SIG-M5 treated with dmso at 0.1 percent for 504 hours (cell line): ENCODE results near the gene POMT2.
"Not testable (repeated sequence)": the region's sequence is repeated elsewhere in the genome, so short reads cannot be mapped to it uniquely, and the experiment has no call there.

Experiments used
- DNase-seq: peaks from one replicate; lab custom pipeline; 2025; ENCODE audit not compliant: unreplicated experiment; lab: John Stamatoyannopoulos, UW

Gene POMT2

DNA sequence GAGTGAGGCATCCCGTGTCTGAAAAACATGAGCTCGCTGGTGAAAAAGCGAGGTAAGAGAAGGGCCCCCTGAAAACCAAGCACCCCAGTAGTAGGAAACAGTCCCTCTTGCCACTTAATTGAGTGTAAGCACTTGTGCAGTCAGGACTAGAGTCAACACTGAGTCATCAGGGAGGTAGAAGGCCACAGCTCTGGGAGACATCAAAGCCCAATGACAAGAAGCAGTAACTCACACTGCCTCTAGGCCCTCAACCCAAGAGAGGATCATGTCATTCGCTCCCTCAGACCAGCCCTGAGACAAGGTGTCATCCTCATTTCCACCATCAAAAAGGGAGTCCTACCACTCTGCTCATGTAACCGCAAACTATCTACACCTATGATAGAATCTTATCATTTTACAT lies 17.8 kb downstream of the POMT2 start:
- DNase-seq, result peak; percentile 24

DNA sequence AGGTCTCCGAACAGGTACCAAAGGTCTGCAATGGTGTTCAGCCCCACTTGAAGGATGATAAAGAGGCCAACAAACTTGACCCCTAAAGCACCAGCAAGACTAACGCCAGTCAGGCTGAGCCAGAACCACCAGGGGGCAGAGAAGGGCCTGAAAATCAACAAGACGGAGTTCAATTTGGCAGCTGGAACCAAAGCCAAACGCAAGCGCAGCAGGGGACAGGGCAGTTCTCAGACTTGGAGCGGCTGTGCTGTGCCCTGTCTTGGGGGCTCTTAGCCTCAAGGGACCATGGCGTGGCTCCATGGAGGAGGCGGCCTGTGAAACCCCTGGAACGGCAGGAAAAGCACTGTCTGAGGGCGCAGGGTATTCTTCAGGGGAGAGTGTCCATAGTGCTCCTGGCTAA lies 19.6 kb downstream of the POMT2 start:
- peak; percentile 60 for DNase-seq

DNA sequence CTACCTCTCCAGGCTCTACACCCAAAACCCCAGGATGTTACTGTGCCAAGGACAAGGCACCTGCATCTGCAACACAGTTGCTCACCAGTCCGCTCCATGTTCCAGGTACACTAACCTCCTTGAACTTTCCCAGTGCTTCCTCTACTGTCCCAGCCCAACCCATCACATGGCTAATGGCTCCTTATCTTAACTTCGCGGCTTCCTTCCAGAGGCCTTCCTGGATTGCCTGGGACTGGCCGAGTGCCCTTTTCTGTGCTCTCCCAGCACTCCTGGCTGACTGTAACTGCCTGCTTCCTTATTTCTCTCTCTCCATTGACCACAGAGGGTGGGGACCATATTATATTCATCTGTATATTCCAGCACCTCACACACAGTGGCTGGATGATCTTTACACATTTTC lies 20.9 kb downstream of the POMT2 start:
- no peak for DNase-seq

DNA sequence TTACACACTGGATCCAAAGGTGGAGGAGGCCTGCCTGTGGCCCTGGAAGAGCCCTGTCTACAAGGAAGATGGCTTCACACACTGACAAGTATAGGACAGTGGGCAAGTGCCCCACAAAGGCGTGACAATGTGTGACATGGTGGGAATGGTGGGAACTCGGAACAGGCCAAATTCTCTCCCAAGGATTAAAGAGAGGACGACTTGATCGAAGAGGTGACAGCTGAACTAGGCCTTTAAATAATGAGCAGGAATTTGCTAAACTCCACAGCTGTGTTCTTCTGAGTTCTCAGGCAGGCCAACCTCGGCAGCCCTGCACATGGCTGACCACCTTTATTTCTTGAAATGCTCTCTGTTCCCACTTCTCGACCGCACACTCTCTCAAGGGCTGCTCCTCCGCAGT lies 23.8 kb downstream of the POMT2 start:
- DNase-seq, result no peak

DNA sequence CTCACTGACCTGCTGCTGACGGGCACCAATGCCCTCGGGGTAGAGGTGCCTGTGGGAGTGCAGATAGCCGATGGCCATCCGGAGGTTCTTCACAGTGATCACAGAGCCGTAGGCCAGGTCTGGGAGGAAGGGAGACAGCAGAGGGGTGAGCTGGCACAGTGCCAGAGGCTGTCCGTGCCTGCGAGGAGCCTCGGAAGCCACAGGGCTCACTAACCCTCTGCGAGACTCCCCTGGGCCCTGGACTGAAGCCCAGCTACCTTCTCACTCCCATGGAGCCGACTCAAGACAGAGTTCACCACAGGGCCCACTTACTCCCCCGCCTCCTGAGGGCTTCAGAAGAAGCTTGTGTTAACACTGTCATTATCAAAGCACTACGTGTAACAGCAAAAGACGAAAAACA lies 24.5 kb downstream of the POMT2 start:
- no peak for DNase-seq

DNA sequence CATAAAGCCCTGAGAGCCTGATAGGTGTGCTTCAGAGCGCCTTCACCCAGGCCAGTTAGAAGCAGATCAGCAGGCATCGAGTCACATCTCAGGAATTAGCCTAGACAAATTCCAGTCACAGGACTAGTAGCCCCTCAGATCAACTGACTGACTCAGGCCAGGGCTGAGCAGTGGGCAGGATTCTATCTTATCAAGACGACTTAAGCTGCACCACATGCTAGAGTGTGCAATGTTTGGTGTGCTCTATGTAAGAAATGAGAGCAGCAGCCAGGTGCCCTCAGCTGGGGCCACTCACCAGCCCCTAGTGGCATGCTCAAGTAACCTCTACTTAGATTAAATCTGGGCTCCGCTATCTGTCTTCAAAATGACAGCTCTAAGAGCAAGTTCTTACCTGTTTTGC lies 30.0 kb downstream of the POMT2 start:
- no peak for DNase-seq

DNA sequence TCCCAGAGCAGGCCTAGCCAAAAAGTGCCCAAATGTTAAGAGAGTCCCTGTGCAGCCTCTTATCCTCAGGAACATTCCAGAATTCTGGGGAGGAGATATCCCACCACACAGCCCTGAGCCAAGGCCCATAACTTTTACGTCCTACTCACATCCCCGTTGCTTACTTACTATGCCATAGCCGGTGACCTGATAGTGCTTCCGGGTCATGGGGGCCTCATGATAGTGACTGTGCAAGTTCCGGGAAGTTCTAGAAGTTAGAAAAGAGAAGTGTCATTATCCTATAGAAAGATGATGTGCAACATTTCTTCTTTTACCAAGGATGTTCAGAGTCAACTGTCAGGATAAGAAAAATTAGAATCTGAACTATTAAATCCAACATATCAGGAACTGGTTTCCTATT lies 34.1 kb downstream of the POMT2 start:
- no peak for DNase-seq

DNA sequence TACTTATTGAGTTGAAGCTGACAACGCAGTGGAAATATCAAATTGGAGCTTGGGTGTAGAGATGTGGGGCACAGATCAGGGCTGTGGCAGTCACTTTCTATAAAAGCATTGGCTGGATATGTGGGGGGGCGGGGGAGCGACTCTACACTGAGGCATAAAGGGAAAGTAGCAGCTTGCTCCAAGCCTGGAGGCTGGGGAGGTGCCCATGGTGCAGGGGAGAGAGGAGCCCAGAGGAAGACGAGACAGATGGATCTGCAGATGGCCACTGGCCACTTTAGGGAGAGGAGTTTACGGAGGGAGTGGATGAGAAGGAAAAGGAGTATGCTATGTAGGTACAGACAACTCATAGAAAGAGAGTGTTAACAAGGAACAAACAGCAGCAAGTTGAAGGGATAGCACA lies 36.2 kb downstream of the POMT2 start:
- no peak for DNase-seq

DNA sequence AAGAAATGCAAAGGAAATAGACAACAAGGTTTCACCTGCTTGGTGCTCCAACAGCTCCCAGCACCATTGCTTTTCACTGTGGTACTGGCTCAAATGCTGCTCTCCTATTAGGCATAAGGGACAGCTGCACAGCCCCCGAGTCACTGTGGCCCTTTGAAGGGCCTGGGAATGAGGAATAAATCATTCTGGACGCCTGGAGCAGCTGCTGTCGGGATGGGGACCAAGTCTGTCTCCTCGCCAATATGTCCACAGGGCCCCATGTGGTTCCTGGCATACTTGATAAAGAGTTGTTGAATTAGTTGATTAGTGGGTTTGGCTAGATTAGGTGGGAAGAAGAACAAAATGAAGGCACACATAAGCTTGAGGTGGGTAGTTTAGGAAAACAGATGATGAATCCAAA lies 36.6 kb downstream of the POMT2 start:
- no peak for DNase-seq

DNA sequence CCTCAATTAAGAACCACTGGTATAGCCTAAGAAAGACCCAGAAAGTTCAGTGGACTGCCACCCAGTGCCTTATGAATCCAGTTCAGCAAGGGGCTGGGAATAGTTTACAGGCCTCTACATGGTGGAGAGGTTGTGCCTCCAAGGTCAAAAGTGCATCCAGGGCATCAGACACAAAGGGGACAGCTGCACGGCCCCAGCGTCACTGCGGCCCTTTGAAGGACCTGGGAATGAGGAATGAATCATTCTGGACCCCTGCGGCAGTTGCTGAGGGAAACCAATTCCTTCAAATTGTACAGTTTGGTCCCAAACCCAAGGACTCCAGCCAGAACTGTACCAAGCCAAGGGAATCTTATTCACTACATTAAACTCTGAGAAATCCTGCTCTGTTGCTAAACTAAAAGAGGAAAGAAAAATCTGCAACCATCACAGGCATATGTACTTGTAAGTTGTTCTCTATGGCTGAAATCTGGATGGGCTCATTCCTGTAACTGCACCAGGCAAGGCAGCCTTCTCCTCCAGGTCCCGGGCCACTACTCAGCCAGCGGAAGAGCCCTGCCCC lies 38.8 kb downstream of the POMT2 start:
- no peak for DNase-seq

DNA sequence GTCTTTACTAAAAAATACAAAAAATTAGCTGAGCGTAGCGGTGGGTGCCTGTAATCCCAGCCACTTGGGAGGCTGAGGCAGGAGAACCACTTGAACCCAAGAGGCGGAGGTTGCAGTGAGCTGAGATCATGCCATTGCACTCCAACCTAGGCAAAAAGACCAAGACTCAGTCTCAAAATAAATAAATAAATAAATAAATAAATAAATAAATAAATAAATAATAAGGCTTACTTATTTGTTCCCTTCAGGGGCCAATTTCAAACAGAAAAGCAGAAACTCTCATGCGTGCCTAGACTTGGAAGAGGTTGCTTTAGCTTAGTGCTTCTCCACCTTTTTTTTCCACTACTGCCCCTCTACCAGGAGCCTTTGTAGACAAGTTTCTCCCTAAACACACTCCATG lies 39.8 kb downstream of the POMT2 start:
- not testable (repeated sequence) for DNase-seq

DNA sequence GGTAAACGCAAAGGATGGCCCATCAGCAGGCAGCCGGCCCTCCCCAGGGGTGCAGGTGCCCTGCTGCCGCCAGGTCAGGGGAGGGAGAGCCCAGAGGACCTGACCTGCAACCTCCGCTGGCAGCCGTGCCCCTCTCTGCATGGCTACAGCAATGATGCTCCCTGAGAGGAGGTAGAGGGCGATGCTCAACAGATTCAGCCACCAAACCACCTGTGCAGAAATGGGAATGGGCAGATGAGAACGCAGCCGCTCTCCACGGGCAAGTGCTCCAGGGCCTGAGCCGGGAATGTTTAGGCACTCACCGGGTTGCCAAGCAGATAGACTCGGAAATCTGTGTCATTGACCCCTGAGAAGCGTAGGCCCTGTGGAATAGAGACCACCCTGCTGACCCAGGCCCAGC lies 41.0 kb downstream of the POMT2 start:
- DNase-seq, result no peak

DNA sequence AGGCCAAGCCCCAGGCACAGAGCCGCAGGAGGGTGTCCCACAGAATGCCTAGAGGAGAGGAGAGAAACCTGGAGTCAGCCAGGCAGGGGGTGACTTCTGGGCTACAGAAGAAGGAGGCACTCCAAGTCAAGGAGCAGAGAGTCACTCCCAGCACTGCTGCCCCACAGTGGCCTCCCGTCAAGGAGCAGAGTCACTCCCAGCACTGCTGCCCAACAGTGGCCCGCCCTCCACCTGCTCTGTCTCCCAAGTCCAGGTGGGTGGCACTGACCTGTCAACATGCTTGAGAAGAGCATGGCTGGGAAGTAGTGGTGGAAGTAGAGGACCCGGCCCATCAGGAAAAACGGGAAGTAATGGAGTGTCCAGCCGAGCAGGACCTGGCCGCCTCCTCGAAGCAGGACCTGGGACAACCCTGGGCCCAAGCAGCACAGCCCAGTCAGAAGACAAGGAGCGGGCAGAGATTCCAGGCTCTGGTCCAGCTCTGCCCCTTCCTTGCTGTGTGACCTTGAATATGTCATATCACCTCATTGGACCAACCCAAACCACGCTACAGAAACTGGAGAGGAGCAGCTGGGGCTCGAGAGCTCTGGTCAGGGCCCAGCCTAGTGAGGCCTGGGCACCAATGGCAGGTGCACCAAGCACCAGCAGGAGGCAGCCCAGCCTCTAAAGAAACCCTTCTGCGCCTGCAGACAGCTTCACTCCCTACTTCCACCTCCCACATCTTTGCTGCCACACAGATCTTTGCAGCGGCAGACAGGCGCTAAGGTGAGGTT lies 42.0 kb downstream of the POMT2 start:
- DNase-seq, result no peak

DNA sequence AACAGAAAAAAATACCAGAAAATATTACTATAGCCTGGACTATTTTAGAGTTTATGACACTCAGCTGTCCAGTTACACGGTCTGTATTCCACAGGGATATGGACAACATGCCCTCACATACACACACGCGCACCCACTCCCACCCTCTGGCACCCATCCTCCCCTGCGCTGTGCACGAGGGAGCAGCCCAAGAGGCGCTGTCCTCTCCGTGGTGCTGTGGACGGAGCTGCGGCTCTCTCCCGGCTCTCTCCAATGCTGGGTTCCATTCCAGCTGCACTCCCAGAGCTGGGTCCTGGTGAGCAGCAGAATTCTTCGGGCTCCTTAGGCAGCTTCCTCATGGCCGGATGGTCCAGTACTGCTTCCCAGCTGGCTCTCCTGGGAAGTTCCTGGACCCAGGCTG lies 43.7 kb downstream of the POMT2 start:
- no peak for DNase-seq

DNA sequence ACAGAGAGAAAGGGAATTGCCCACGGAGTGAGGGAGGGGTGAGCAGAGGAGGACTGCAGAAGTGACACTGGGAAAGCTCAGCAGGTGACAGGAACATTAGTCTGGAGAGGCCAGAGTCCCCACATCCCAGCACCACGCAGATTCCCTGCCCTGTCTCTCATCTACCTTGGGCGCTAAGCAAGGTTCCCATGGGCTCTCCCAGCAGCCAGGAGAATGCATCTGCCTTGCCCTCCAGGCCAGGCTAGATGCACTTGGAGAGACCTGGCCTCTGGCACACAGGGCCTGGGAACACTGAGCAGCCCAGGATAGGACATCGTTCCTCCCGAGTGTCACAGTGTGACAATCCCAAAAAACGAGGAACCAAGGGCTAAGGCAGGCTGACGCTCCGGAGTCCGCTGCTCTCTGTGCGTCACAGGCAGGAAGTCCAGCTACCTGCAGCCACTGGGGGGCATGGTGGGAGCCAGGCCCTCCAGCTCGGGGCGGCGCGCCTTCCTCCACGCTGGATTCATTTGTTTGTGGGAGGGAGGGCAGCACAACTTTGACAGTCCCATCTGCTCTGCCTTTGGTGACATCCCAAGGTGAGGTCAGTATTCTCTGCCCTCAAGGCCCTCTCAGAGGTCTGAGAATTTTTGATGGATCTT lies 44.3 kb downstream of the POMT2 start:
- no peak for DNase-seq

DNA sequence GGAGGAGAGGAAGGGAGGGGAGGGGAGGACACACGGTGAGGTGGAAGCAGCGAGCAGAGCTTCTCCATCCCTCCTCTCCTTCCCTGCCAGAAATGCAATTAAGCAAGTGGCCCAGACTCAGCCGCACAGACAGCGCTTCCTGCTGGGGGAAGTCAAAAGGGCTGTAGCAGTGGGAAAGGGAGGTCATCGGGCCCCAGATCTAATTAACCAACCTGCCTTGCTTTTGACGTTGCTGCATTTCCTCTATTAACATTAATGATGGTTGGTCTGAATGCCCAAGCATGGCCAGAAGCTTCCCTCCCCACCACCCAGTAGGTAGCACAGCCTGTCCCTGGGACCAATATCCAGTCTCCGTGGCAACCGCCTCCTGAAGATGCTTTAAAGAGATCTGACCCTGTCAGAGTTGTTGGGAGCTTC lies 45.1 kb downstream of the POMT2 start:
- no peak for DNase-seq

DNA sequence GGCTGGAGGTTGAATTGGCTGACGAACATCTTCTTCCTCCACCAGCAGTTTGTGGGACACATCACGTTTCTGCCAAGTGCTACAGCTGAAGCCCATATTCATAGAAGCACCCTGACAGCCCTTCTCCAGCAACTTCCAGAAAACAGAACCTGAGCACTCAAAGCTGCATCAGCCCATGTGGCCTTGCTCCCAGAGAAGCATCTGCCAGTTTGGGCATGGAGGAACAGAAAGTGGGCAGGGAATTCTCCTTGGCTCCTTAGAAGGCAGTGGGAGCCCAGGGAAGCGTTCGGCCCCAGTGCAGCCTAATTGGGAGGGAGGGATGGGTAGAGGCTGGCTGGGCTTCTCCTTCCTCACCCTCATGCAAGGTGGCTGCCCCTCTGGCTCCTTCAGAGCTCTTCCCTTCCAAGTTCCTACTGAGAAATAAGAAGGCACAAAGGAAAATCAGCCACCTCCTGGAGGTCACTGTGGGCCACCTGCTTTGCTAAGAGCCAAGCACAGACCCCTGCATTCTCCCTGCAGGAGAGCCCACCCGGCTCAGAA lies 45.6 kb downstream of the POMT2 start:
- no peak for DNase-seq

DNA sequence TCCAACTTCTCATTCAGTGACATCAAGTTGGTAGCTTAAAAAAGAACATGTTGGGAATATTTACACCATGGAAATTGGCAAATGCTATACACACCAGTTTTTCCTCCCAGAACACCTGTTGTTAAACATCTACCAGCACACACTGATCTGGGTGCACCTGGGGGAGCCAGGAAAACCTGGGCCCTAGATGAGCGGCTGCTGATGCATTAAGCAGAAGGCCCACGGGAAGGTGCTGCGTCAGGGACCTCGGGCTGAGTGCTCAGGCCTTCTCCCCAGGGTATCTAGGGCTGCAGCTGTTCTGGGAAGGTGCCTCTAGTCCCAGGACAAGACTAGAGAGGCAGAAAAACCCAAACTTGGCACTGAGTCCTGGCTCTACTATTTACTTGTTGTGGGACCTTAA lies 46.9 kb downstream of the POMT2 start:
- DNase-seq, result no peak

DNA sequence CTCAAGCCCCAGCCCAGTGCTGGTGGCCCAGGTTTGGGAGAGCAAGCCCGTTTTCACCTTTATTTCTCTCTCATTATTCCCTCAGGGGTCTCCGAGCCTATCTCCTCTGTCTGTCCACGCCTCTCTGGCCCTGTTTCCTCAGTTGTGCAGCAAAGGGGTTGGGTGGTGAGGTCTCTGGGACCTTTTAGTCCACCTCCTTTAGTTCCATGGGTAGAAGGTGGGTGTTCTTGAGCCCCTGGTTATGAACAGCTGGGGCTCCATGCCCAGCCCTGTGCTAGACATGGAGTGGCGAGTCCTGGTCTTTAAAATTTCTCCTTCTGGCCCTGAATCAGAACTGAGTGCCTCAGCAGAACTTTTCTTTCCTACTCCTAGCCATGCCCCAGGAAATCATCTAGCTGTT lies 48.4 kb downstream of the POMT2 start:
- no peak for DNase-seq

DNA sequence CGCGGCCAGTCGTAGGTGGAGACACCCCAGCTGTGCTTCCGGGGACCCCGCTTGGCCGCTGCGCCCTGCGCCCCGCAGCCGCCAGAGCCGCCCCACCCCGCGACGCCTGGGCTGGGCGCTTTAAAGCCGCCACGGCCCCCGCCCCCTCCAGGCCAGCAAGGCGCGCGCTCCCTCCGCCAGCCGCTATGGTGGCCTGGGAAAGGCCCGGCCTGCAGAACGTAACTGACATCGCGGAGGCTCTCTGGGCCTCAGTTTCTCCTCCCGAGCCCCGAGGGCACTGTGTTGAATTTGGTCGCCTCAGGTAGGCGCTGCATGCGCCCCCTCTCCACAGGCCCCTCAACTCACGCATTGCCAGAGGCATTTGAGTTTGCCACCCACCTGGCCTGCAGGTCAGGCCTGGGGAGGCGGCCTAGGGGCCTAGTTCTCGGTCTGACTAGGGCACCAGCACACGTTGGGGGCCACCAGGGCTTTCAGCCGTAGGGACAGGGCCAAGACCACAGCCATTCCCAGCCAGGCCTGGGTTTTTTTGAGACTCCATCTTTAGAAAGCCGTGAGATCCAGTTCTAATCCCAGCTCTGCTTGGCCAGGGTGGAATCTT lies 49.5 kb downstream of the POMT2 start, which contains the start of gene NGB:
Gene NGB (minus strand): TSS at position 94 of the 598 bp plus-strand sequence. CDS start 269 bp downstream, outside the sequence.
- DNase-seq, result no peak

DNA sequence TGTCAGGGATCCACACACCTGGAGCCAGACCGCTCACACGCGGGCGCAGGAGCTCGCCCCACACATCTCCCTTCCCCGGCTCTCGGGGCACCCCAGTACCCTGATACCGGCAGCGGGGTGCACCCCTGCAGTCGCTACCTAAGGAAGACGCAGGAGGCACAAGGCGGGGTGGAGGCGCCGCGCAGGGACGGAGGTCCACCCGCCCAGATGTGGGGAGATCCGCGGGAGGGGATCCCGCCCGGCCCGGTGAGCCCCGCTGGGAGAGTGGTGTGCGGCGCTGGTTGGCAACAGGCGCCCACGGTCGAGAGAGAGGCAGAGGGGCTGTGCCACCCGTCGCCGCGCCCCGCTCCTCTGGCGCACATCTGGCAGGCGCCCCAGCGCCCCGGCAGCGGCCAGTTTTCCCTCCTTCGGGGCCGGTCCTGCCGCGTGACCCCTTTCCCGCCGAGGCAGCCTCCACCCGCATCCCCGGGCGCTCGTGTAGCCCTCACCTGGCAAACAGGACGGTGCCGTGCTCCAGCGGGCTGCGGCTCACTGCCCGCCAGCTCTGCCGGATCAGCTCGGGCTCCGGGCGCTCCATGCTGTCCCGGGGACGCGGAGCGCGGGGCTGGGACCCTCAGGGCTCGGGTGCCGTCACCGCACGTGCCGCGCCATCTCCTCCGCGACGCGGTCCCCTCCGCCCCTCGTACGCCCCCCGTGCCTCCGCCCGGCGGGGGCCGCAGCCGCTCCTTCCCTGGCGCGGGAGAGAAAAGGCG lies 50.1 kb downstream of the POMT2 start:
- DNase-seq, result no peak
